Measurements from ENCODE around the gene EGR4. TPM values are rescaled to one million over a fixed set of nuclear protein-coding genes. Genes with fewer than 3 reads are reported as not detected.
"Not testable (repeated sequence)": the region's sequence is repeated elsewhere in the genome, so short reads cannot be mapped to it uniquely, and the experiment has no call there.

Gene EGR4
- total RNA-seq, 1 experiment from 2014 or later, result 0.75 TPM

DNA sequence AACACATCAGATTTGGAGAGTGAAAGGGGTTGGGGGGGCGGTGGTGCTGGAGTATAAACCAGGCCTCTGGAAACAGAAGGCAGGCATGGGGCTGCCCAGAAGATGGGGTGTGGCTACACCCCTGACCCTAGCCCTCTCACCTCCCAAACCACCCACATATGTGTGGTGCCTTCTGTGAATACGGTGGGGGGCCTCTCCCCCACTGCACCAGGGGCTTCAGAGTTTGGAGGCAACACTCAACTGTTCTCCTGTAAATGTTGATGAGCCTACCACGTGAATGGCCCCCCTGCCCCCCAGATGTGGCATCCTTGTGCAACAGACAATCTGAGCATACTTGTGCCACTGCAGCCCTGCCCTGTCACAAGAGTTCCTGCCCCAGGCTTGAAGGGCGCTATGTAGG lies 28.6 kb downstream of the EGR4 start:
- Histone ChIP-seq H3K4me3 (ENCODE audit: low read length) (no peak overlapping the region), H3K36me3 (ENCODE audit: insufficient read depth, low read length) (peaks cover 35% of the 10 kb centered on the region), H3K4me1 (ENCODE audit: low read length) (no peaks in the 10 kb centered on the region), H2AFZ (ENCODE audit: low read length) (no peak overlapping the region), H3K4me2 (ENCODE audit: low read depth, low read length, poor library complexity, severe bottlenecking) (no peak overlapping the region), H3K9ac (ENCODE audit: low read length) (no peak overlapping the region), H4K20me1 (ENCODE audit: insufficient read depth, low read depth, low read length) (peaks cover 53% of the 10 kb centered on the region), H3K27me3 (ENCODE audit: low read length) (no peaks in the 10 kb centered on the region), H3K27ac (ENCODE audit: low read length) (no peak overlapping the region), H3K9me3 (ENCODE audit: low read length) (no peaks in the 10 kb centered on the region), H3K79me2 (ENCODE audit: low read length) (peaks cover 35% of the 10 kb centered on the region), H3K9me2 (replicated peaks; ENCODE audit: insufficient read depth, low read length) (no peaks in the 10 kb centered on the region)
- DNase-seq, result no peak

DNA sequence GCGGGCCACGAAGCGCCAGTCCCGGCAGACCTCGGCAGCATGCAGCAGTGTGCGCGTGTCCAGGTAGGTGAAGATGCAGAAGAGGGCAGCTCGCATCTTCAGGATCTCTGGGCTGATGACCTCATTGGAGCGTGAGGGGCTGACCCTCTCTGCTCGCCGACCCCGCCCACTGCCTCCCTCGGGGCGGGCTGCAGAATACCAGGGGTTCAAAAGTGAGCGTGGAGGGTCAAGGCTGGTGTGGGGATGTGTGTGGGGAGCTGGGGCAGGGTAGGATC lies 29.1 kb downstream of the EGR4 start:
- no peak overlapping the region for H2AFZ ChIP-seq (ENCODE audit: low read length)
- no peaks in the 10 kb centered on the region for H3K4me1 ChIP-seq (ENCODE audit: low read length)
- H3K36me3 ChIP-seq (ENCODE audit: insufficient read depth, low read length), result peaks cover 39% of the 10 kb centered on the region
- no peaks in the 10 kb centered on the region for H3K27me3 ChIP-seq (ENCODE audit: low read length)
- H3K9me2 ChIP-seq (replicated peaks; ENCODE audit: insufficient read depth, low read length), result no peaks in the 10 kb centered on the region
- no peak for DNase-seq
- no peak overlapping the region for H3K4me3 ChIP-seq (ENCODE audit: low read length)
- H3K27ac ChIP-seq (ENCODE audit: low read length), result no peak overlapping the region
- peaks cover 33% of the 10 kb centered on the region for H3K79me2 ChIP-seq (ENCODE audit: low read length)
- H4K20me1 ChIP-seq (ENCODE audit: insufficient read depth, low read depth, low read length), result peaks cover 51% of the 10 kb centered on the region
- no peak overlapping the region for H3K9ac ChIP-seq (ENCODE audit: low read length)
- H3K4me2 ChIP-seq (ENCODE audit: low read depth, low read length, poor library complexity, severe bottlenecking), result no peak overlapping the region
- no peaks in the 10 kb centered on the region for H3K9me3 ChIP-seq (ENCODE audit: low read length)

DNA sequence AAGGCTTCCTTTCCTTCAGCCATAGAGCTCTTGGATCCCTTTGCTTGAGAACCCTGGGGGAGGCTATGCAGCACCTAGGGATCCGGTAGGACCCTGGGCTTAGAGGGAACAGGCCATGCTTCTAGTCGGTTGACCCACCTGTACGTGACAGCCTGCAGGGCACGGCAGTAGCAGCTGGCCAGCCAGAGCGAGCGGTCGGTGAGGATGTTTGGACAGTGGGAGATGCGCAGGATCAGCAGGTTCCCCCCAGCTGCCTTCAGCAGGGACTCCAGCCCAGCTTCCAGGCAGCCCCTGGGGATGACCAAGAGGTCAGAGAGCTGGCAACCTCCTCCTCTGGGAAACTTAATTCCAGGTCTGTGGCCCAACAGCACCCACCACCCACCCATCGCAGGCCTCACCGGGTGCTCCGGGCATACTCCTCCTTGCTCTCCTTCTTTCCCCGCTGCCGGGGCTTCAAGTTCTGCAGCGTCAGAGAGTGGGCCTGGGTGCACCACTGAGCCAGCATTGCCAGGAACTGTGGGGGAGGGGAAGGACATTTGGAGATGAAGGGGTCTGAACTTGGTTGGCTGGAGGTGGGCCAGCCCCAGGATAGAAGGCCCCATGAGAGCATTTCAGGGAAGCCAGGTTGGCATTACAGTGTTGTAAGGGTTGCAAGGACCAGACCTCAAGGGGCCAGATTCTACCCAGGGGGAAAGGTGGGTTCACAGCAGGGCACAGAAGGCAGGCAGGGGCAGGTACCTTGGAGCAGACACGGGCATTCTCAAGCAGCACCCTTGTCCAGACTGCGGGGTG lies 29.6 kb downstream of the EGR4 start:
- H3K36me3 ChIP-seq (ENCODE audit: insufficient read depth, low read length), result peaks cover 39% of the 10 kb centered on the region

DNA sequence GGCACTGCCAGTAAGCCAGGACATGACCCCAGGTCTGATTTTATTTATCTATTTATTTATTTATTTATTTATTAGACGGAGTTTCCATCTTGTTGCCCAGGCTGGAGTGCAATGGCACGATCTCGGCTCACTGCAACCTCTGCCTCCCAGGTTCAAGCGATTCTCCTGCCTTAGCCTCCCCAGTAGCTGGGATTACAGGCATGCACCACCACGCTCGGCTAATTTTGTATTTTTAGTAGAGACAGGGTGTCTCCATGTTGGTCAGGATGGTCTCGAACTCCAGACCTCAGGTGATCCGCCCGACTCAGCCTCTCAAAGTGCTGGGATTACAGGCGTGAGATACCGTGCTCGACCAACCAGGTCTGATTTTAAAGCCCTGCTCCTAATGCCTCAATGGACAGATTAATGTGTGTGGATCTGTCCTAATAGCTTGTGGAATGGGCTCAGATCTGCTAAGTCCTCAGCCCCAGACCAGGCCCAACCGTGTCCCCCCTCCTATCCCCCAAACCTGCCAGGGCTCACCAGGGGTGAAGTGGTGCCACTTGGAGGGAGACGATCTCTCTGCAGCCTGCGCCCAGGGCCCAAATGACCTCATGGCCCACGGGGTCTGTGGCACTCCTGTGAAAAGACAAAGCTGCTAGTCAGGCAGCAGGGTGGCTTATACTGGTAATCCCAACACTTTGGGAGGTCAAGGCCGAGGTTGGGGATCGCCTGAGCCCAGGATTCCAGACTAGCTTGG lies 30.5 kb downstream of the EGR4 start:
- Histone ChIP-seq H4K20me1 (ENCODE audit: insufficient read depth, low read depth, low read length) (peaks cover 39% of the 10 kb centered on the region), H3K36me3 (ENCODE audit: insufficient read depth, low read length) (peaks cover 32% of the 10 kb centered on the region), H3K79me2 (ENCODE audit: low read length) (peaks cover 20% of the 10 kb centered on the region)
- not testable (repeated sequence) for H3K9me3 ChIP-seq (ENCODE audit: low read length); H2AFZ ChIP-seq (ENCODE audit: low read length); H3K4me3 ChIP-seq (ENCODE audit: low read length); DNase-seq; H3K4me2 ChIP-seq (ENCODE audit: low read depth, low read length, poor library complexity, severe bottlenecking); H3K4me1 ChIP-seq (ENCODE audit: low read length); H3K9ac ChIP-seq (ENCODE audit: low read length); H3K27ac ChIP-seq (ENCODE audit: low read length); H3K9me2 ChIP-seq (replicated peaks; ENCODE audit: insufficient read depth, low read length); H3K27me3 ChIP-seq (ENCODE audit: low read length)

More for the DNA sequence above, 29.6 kb downstream of the EGR4 start:
- H3K27me3 ChIP-seq (ENCODE audit: low read length), result no peaks in the 10 kb centered on the region
- no peak overlapping the region for H3K27ac ChIP-seq (ENCODE audit: low read length)
- no peak for DNase-seq
- no peak overlapping the region for H2AFZ ChIP-seq (ENCODE audit: low read length)
- H3K4me2 ChIP-seq (ENCODE audit: low read depth, low read length, poor library complexity, severe bottlenecking), result no peak overlapping the region
- H3K4me3 ChIP-seq (ENCODE audit: low read length), result no peak overlapping the region
- peaks cover 48% of the 10 kb centered on the region for H4K20me1 ChIP-seq (ENCODE audit: insufficient read depth, low read depth, low read length)
- H3K4me1 ChIP-seq (ENCODE audit: low read length), result no peaks in the 10 kb centered on the region
- peaks cover 28% of the 10 kb centered on the region for H3K79me2 ChIP-seq (ENCODE audit: low read length)
- H3K9me2 ChIP-seq (replicated peaks; ENCODE audit: insufficient read depth, low read length), result no peaks in the 10 kb centered on the region
- no peaks in the 10 kb centered on the region for H3K9me3 ChIP-seq (ENCODE audit: low read length)
- H3K9ac ChIP-seq (ENCODE audit: low read length), result no peak overlapping the region

DNA sequence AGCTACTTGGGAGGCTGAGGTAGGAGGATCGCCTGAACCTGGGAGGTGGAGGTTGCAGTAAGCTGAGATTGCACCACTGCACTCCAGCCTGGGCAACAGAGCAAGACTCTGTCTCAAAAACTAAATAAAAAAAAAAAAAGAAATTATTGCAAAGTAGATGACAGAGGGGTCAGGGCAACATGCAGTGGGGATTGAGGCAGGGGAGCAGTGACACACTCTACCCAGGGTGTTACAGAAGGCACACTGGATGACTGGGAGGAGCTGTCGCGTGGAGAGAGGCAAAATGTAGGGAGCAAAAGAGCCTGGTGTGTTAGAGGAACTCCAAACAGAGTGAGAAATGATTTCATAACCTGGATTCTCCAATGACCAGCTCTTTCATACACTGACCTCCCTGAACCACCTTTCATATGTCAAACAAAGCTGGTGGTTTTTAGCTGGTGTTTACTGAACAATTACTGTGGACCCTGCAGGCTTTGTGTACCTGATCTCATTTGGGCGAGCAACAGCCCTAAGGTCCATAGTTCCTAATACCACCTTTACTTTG lies 31.2 kb downstream of the EGR4 start:
- no peak overlapping the region for H3K9ac ChIP-seq (ENCODE audit: low read length)
- no peak for DNase-seq
- no peak overlapping the region for H2AFZ ChIP-seq (ENCODE audit: low read length)
- peaks cover 13% of the 10 kb centered on the region for H3K79me2 ChIP-seq (ENCODE audit: low read length)
- H3K9me2 ChIP-seq (replicated peaks; ENCODE audit: insufficient read depth, low read length), result no peaks in the 10 kb centered on the region
- H3K27ac ChIP-seq (ENCODE audit: low read length), result no peak overlapping the region
- H4K20me1 ChIP-seq (ENCODE audit: insufficient read depth, low read depth, low read length), result peaks cover 39% of the 10 kb centered on the region
- no peaks in the 10 kb centered on the region for H3K4me1 ChIP-seq (ENCODE audit: low read length)
- no peaks in the 10 kb centered on the region for H3K9me3 ChIP-seq (ENCODE audit: low read length)
- H3K4me3 ChIP-seq (ENCODE audit: low read length), result no peak overlapping the region
- no peaks in the 10 kb centered on the region for H3K27me3 ChIP-seq (ENCODE audit: low read length)
- no peak overlapping the region for H3K4me2 ChIP-seq (ENCODE audit: low read depth, low read length, poor library complexity, severe bottlenecking)
- H3K36me3 ChIP-seq (ENCODE audit: insufficient read depth, low read length), result peaks cover 26% of the 10 kb centered on the region

DNA sequence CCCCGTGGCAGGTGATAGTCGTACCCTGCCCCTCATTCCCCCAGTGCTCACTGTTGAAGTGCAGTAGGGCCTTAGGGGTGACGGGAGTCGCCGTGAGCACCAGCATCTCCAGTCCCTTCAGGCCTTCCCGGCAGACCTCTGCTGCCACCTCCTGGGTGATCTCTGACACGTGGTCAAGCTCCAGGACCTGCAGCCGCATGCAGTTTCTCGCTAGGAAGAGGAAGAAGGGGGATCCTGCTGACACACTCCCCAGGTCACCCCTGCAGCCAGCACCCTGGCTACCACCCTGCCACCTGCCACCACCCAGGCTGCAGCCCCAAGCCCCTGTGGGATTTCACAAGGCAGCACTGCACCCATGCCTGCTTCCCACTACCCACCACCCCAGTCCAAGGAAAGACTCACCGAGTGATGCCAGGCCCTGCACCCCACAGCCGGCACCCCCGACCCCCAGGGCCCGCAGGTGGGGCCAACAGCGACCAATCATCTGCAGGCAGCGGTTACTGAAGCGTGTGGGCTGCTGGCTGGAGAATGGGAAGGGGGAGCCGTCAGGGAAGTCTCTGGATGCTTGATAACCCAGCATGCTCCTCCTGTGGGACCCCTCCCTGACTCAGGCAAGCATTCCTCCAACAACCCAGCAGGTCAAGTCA lies 32.9 kb downstream of the EGR4 start:
- Histone ChIP-seq H3K36me3 (ENCODE audit: insufficient read depth, low read length) (peaks cover 26% of the 10 kb centered on the region), H3K4me2 (ENCODE audit: low read depth, low read length, poor library complexity, severe bottlenecking) (no peak overlapping the region), H3K27me3 (ENCODE audit: low read length) (no peaks in the 10 kb centered on the region), H3K79me2 (ENCODE audit: low read length) (no peaks in the 10 kb centered on the region), H2AFZ (ENCODE audit: low read length) (no peak overlapping the region), H3K4me3 (ENCODE audit: low read length) (no peak overlapping the region), H4K20me1 (ENCODE audit: insufficient read depth, low read depth, low read length) (peaks cover 28% of the 10 kb centered on the region; the same call in 1 of the 2 replicates), H3K9me3 (ENCODE audit: low read length) (no peaks in the 10 kb centered on the region), H3K27ac (ENCODE audit: low read length) (no peak overlapping the region), H3K9ac (ENCODE audit: low read length) (no peak overlapping the region), H3K4me1 (ENCODE audit: low read length) (no peaks in the 10 kb centered on the region), H3K9me2 (replicated peaks; ENCODE audit: insufficient read depth, low read length) (no peaks in the 10 kb centered on the region)
- peak; percentile 80 for DNase-seq

DNA sequence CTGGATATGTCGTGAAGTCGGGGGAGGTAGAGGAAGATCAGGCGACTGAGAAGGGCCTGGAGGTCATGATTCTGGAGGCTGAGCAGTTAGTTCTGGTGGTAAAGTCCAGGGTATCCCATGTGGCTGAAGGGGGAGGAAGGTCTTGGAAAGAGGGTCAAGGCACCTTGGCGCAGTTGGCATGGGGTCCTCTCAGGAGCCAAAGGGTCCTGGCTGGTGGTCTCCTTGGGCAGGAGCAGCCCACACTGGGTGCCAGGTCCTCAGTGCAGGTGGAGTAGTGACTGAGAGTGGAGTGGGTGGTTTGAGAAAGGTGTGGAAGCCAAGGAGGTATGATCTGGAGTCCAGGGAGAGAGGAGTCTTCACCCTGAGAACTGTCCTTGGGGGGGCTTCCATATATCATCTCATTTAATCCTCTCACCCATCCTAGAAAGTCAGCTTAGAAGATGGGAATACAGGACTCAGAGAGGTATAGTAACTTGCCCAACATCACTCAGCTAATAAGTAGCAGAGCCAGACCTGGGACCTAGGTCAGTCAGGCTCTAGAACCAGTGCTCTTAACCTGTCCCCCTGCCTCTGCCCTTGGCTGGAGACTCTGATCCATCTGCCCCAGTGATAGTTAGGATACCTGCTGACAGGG lies 33.5 kb downstream of the EGR4 start:
- H4K20me1 ChIP-seq (ENCODE audit: insufficient read depth, low read depth, low read length), result peaks cover 22% of the 10 kb centered on the region; the same call in 1 of the 2 replicates
- H3K9me2 ChIP-seq (replicated peaks; ENCODE audit: insufficient read depth, low read length), result no peaks in the 10 kb centered on the region
- H3K27me3 ChIP-seq (ENCODE audit: low read length), result no peaks in the 10 kb centered on the region
- no peak overlapping the region for H3K4me3 ChIP-seq (ENCODE audit: low read length)
- peaks cover 32% of the 10 kb centered on the region for H3K36me3 ChIP-seq (ENCODE audit: insufficient read depth, low read length)
- H3K79me2 ChIP-seq (ENCODE audit: low read length), result no peaks in the 10 kb centered on the region
- DNase-seq, result no peak
- H3K27ac ChIP-seq (ENCODE audit: low read length), result no peak overlapping the region
- H3K4me2 ChIP-seq (ENCODE audit: low read depth, low read length, poor library complexity, severe bottlenecking), result no peak overlapping the region
- no peak overlapping the region for H3K9ac ChIP-seq (ENCODE audit: low read length)
- H3K4me1 ChIP-seq (ENCODE audit: low read length), result no peaks in the 10 kb centered on the region
- no peaks in the 10 kb centered on the region for H3K9me3 ChIP-seq (ENCODE audit: low read length)
- no peak overlapping the region for H2AFZ ChIP-seq (ENCODE audit: low read length)

DNA sequence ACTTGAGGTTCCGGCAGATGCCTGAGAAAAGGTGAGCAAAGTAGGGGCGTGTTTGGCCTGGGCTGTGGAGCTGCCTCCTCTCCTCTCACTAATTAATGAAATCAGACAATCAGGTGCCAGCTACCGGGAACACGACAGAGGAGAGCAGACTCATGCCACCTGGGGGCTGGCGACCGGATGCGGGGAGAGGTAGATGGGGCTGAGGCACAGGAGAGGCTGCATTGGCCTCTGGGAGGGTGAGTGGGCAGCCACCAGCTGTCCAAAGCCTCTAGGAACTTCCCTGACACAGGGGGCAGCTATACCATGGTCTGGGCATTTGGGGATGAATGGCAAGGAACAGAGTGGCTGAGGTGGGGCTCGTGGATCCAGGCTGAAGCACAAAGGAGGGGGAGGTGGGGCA lies 34.1 kb downstream of the EGR4 start:
- Histone ChIP-seq H3K9me2 (replicated peaks; ENCODE audit: insufficient read depth, low read length) (no peaks in the 10 kb centered on the region), H2AFZ (ENCODE audit: low read length) (no peak overlapping the region), H3K4me2 (ENCODE audit: low read depth, low read length, poor library complexity, severe bottlenecking) (no peak overlapping the region), H4K20me1 (ENCODE audit: insufficient read depth, low read depth, low read length) (peaks cover 16% of the 10 kb centered on the region; the same call in 1 of the 2 replicates), H3K4me1 (ENCODE audit: low read length) (no peaks in the 10 kb centered on the region), H3K27ac (ENCODE audit: low read length) (no peak overlapping the region), H3K27me3 (ENCODE audit: low read length) (no peaks in the 10 kb centered on the region), H3K9me3 (ENCODE audit: low read length) (no peaks in the 10 kb centered on the region), H3K79me2 (ENCODE audit: low read length) (no peaks in the 10 kb centered on the region), H3K36me3 (ENCODE audit: insufficient read depth, low read length) (peaks cover 34% of the 10 kb centered on the region), H3K4me3 (ENCODE audit: low read length) (no peak overlapping the region), H3K9ac (ENCODE audit: low read length) (no peak overlapping the region)
- DNase-seq, result no peak

Measured in Karpas-422 (cell line).